ENCODE measurements around the gene RANBP17.

The RANBP17 gene

GRCh38 chr5:171300358-171300757 lies 438.5 kb downstream of the RANBP17 start:
- no peak for DNase-seq (ENCODE audit: low spot score)

GRCh38 chr5:171306166-171306565 lies 444.3 kb downstream of the RANBP17 start:
- DNase-seq (ENCODE audit: low spot score): no peak

- no peak for DNase-seq (ENCODE audit: low spot score)
Measured at GRCh38 chr5:171306781-171307591, 445.2 kb downstream of the RANBP17 start.

GRCh38 chr5:171307789-171308452 lies 446.1 kb downstream of the RANBP17 start:
- no peak for DNase-seq (ENCODE audit: low spot score)

GRCh38 chr5:171308453-171309275 lies 446.8 kb downstream of the RANBP17 start, which contains the start of gene TLX3:
Gene TLX3 (plus strand): TSS chr5:171309248. CDS start chr5:171309366, 118 bp downstream.
- no peak for DNase-seq (ENCODE audit: low spot score)

GRCh38 chr5:171309276-171310211 lies 447.7 kb downstream of the RANBP17 start:
- no peak for DNase-seq (ENCODE audit: low spot score)

GRCh38 chr5:171310212-171310818 lies 448.5 kb downstream of the RANBP17 start:
- no peak for DNase-seq (ENCODE audit: low spot score)

GRCh38 chr5:171310819-171311321 lies 449.1 kb downstream of the RANBP17 start:
- DNase-seq (ENCODE audit: low spot score): no peak

GRCh38 chr5:171311322-171312077 lies 449.7 kb downstream of the RANBP17 start:
- DNase-seq (ENCODE audit: low spot score): no peak

GRCh38 chr5:171312129-171312974 lies 450.5 kb downstream of the RANBP17 start:
- no peak for DNase-seq (ENCODE audit: low spot score)

GRCh38 chr5:171313481-171314206 lies 451.8 kb downstream of the RANBP17 start:
- DNase-seq (ENCODE audit: low spot score): no peak

- no peak for DNase-seq (ENCODE audit: low spot score)
Measured at GRCh38 chr5:171314728-171315385, 453.0 kb downstream of the RANBP17 start.

GRCh38 chr5:171315386-171315891 lies 453.6 kb downstream of the RANBP17 start:
- DNase-seq (ENCODE audit: low spot score): no peak

- DNase-seq (ENCODE audit: low spot score): no peak
Measured at GRCh38 chr5:171315925-171316257, 454.1 kb downstream of the RANBP17 start.

- DNase-seq (ENCODE audit: low spot score): no peak
Measured at GRCh38 chr5:171316258-171317121, 454.7 kb downstream of the RANBP17 start.

GRCh38 chr5:171317230-171317629 lies 455.4 kb downstream of the RANBP17 start:
- DNase-seq (ENCODE audit: low spot score): no peak

- no peak for DNase-seq (ENCODE audit: low spot score)
Measured at GRCh38 chr5:171318026-171318425, 456.2 kb downstream of the RANBP17 start.

All from hematopoietic multipotent progenitor cell treated with erythropoietin and hydrocortisone succinate and interleukin-3 and kit ligand, for 17 days (in vitro differentiated cells).